ENCODE data around the gene EFCAB10.

GRCh38 chr7:105530546-105530945 lies 50.7 kb downstream of the EFCAB10 start:
- TF ChIP-seq SSRP1 (CRISPR knock-in tag; IDR thresholded peaks at IDR 0.05) (no peak), ZNF260 (CRISPR knock-in tag; IDR thresholded peaks at IDR 0.05; ENCODE audit: borderline replicate concordance, low read depth) (no peak), CBX5 (CRISPR knock-in tag; IDR thresholded peaks at IDR 0.05; ENCODE audit: borderline replicate concordance) (no peak), ZSCAN25 (CRISPR knock-in tag; IDR thresholded peaks at IDR 0.05) (no peak), NFE2L1 (CRISPR knock-in tag; IDR thresholded peaks at IDR 0.05; ENCODE audit: borderline replicate concordance) (no peak)
